Activated effector memory CD4-positive, alpha-beta T cell treated with anti-CD3 and anti-CD28 coated beads, Interleukin-2, amount 50 U/mL, for 16 hours (primary cell): Measurements from ENCODE around the gene MAD2L1.
A peak's percentile ranks its signal among the peaks of the same experiment; 100 is the strongest.
"Not testable (repeated sequence)": the region's sequence is repeated elsewhere in the genome, so short reads cannot be mapped to it uniquely, and the experiment has no call there.

ENCODE experiments used
- DNase-seq: peaks from one replicate; pipeline ENCODE4 v3.0.0-alpha.2; 2020

Gene MAD2L1

DNA sequence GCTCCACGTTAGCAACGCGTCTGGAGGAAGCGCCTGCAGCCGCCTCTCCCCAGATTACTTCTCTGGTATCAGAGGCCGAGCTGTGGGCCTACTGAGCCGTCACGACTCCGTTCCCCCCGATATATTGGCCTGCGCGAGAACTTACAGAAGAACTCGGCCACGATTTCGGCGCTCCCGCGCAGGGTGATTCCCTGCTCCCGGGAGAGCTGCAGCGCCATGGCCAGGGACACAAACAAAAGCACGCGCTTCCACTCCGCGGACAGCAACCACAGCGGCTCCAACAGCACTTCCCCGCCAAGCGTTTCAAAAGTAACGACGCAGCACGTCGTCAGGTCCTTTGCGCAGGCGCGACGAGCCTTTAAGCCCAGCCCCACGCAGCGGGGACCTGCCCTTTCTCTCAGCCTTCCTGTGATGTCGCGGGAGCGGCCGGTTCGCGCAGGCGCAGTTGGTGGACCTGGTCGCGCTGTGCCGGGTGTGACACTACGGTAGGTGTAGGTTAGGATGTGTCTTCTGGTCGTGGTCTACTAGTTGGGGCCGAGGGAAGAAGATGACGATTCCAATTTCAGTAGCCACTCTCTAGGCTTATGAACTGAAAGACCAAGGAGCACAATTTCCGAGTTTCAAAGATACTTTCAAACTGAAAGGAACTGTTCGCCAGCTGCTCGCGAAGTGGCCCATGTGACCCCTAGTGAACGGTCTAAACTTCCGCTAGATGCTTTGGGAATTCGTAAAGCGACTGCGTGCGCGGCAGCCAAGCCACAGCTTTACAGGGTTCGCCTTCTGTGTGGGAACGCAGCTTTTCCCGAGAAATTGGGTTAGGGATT lies at the start of gene MAD2L1:
Gene MAD2L1, minus strand, starts transcription at position 332 of the 824 bp plus-strand sequence. Its CDS starts 114 bp downstream, at position 218.
- peak; percentile 100 for DNase-seq

DNA sequence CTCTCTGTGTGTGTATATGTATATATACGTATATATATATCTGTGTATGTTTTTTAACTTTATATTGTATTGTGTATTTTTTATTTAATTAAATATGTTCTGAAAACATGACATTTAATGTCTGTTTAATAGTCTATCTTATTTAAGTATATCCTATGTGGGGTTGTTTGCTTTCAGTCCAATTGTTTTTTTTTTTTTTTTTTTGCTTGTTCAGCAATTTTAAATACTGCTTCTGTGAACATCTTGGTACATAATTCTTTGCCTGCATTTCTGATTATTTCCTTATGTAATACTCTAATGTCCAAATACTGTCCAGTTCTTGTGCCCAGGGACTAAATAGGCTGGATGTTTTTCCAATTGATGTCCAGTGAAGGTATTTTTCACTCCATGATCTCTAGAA lies 45.1 kb upstream of the MAD2L1 start:
- DNase-seq, result no peak

DNA sequence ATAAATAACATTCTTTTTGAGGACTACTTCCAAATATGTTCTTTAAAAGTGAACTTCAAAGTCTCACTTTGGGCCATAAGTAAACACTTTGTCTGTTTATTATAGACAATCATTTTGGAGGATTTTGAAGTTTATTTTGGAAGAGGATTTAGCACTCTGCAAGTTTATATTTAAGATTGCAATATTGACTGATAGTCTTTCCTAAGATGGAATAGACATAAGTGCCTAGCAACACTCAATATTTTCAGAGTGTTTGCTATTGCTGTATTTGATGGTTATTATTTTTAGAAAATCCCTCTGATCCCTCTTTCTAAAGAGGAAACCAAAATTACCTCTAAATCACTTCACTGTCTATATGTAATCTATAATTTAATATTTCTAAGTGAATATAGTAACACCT lies 42.8 kb upstream of the MAD2L1 start:
- no peak for DNase-seq

DNA sequence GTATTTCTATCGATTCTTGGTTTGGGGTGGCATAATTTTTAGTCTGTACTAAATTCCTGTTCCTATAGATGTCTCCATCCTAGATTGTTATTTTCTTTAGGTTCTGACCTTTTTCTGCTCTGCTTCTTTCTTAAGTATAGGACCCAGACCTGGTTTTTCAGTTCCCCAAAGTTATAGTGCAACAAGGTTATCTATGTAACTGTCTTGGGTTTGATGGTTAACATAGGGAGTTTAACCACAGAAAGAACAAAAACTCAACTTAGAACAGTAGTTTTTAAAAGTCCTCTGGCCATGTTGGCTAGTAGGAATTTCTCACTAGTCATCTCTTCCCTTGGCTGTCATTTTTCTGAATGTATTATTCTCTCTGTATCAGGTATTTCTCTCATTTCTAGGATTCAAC lies 38.8 kb upstream of the MAD2L1 start:
- no peak for DNase-seq

DNA sequence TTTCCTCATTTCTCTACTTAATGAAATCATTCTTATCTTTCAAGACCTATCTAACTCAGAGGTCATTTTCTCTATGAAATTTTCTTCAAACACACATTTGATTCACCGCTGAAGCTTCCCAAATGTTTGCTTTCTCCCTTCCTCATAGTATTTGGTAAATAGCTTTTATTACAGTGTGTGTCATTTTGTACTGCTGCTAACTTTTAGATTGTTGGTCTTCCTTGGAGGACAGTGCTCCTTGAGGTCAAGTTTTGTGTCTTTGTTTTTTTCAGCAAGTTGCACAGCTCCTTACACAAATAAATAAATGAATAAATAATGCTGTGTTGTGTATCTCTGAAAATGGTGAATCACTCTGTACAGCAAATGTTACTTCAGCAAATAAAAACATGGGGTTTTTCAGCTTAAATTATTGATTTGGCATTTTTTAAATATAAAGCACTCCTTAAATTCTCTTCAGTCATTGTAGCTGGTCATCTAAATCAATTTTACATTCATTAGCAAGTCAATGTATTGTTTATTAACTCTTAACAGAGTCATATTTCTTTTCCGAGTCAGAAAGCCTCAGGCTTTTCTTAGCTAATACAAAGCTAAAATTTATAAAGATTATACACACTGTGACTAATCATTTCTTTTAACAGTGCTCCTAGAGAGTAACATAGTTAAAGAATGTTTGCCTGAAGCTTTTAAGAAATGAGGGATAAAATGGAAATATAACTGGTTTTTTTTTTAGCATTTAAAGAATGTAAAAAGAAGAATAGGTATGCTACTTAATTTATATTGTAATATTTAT lies 30.1 kb upstream of the MAD2L1 start:
- DNase-seq, result no peak

DNA sequence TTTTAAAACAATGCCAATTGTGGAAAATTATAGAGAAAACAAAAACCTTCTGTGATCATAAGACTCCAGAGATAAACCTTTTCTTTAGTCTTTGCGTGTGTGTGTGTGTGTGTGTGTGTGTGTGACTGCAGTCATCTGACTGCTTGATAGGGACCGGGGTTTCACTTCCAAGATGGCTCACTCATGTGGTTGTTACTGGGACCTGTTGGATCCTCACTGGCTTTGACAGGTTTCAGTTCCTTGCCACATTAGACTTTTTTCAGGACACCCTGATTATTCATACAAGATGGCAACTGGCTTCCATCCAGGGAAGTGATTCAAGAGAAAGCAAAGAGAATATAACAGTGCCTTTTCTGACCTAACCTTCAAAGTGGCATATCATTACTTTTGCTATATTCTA lies 21.9 kb upstream of the MAD2L1 start:
- no peak for DNase-seq

DNA sequence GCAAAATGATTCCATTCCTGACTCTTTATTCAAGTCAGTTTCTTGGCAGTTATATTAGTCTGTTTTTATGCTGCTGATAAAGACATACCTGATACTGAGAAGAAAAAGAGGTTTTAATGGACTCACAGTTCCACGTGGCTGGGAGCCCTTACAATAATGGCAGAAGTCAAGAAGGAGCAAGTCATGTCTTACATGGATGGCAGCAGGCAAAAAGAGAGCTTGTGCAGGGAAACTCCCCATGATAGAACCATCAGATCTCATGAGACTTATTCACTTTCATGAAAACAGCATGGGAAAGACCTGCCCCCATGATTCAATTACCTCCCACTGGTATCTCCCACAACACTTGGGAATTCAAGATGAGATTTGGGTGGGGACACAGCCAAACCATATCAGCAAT lies 21.4 kb upstream of the MAD2L1 start:
- not testable (repeated sequence) for DNase-seq

DNA sequence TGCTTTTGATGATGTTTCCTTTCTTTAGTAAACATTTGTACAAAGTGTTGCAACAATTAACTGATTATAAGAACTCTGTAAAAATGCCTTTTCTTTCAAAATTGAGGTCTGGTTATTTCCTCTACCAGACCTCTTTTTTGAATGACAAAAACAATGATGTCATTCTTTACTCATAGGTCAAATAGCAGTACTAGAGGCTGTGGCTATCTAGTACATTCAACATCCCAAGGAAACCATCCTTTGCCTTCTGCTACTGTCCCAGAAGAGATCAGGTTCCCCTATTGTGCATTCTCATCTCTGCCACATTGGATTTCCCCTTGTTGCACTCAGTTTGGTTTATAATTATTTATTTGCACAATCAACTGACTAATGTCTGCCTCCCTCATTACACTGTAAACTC lies 19.1 kb upstream of the MAD2L1 start:
- DNase-seq, result no peak

DNA sequence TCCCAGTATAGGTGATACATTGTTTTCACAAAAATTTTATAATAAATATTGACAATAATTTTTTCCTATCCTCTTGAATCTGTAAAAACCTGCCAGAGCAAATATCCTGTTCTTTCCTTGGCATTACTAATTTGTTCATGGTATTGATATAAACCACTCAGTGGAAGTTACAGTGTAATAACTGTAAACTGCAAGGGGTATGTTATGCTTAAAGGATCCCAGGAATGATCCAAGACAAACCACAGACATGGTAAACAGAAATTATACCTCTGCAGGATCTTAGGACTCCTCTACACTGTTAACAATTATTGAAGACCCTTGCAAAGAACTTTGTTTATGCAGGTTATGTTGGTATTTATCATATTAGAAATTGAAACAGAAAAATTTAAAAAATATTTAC lies 17.7 kb upstream of the MAD2L1 start:
- no peak for DNase-seq

DNA sequence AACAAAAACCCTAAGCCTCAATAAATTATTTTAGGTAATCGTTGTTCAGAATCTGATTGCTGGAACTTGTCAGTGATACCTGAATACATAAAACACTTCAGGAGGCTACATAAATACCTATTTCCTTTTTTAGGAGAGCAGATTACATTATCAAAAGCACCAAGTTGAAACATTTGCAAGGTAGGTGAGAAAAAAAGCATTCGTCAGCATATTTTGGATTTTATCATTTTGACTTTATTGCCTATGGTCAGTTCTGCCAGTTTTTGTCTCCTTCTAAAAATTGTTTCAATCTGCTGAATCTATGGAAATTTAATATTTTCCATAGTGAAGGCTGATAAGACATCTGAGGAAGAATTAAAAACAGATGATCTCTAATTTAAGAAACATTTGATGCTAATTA lies 16.5 kb upstream of the MAD2L1 start:
- DNase-seq, result no peak

DNA sequence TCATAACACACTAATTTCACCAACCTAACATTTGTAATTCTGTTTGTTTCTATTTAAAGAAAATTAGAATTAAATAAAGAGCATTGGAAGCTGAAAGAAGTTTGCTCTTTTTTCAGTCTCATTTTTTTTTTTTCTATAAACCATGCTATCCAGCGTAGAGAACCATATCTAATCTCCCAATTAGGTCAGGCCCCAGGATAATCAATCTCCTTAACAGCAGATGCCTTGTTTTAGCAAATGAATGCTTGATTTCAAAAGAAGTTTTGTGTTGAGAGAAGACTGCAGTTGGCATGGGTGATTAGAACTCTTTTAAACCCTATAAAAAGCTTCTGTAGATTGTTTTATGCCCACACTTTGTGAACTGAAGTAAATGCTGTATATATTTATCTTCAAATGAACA lies 15.6 kb upstream of the MAD2L1 start:
- no peak for DNase-seq

DNA sequence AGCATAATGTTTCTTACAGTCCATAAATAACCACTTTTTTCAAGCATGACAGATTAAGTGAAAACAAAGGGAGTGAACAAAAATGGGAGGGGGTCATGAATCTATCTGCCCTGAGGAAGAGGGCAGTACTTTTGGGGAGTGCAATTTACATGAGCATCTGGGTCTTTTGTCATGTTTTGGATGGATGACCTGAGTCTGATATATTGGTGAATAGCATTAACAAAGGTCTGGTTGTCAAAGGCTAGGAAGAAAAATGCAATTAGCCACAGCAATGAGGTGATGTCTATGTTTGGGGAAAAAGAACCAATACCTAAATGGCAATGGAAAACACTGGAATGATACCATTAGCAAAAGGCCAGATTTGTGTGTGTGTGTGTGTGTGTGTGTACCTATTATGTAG lies 15.1 kb upstream of the MAD2L1 start:
- no peak for DNase-seq

DNA sequence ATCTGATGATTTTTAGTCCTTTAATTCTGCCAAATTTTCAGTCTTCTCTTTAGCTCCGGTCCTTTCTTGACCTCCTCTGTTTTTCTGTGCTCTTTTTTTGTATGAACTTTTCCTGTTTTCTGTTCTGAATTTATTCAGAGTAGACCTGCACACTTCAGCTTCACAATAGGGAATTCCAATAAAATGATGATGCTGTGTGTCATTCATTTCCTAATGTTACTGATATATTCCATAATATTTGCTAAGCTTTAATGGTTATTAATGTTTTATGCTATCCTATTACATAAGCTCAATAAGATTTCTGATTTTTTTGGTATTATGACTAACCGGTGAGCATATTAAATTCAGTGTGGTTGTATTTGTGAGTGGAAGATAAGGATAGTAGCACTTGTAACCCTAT lies 13.9 kb upstream of the MAD2L1 start:
- no peak for DNase-seq

DNA sequence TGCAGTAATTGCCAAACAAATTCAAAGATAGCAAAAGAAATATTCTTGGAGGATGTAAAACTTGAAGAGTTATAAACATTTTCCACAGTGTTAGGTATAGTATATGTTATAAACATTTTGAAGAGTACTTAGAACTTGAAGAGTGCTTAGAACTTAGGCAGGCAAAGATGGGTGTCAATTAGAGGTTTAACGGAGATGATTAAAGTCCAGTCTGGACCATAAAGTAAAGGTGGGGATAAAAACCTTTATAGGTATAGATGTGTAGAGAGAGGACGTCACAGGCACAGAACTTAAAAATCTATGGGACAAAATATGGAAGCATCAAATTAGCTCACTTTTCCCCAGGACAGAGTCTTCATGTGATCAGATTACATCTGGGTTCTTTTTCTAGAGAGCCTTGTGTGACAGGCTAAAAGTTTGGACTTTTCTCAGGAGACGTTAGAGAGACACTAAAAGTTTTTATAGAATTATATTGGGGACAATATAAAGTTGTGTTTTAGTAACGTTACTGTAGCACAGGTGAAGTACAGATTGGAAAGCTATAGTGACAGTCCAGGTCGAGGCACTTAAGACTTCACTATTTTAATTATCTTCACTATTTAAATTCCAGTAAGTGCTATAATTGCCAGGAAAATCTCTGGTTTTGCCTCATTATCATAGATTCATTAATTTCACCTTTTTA lies 13.3 kb upstream of the MAD2L1 start:
- DNase-seq, result no peak

DNA sequence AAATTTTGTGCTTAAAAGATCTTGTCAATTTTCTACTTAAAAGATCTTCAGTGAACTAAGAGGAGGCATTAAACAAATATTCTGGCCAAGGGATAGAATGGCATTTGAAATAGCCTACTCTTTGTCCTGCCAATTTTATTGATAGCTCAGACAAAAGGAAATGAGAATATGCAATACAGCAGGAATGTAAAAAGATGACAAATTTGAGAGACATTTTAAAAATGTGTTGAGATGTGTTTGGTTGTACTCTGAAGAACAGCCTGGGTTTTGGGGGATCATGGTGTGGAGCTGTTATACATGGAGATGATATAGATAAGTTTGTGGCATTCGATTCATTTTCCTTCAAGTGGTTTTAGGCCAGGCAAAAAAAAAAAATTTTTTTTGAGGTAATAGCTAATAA lies 11.6 kb upstream of the MAD2L1 start:
- DNase-seq, result no peak

DNA sequence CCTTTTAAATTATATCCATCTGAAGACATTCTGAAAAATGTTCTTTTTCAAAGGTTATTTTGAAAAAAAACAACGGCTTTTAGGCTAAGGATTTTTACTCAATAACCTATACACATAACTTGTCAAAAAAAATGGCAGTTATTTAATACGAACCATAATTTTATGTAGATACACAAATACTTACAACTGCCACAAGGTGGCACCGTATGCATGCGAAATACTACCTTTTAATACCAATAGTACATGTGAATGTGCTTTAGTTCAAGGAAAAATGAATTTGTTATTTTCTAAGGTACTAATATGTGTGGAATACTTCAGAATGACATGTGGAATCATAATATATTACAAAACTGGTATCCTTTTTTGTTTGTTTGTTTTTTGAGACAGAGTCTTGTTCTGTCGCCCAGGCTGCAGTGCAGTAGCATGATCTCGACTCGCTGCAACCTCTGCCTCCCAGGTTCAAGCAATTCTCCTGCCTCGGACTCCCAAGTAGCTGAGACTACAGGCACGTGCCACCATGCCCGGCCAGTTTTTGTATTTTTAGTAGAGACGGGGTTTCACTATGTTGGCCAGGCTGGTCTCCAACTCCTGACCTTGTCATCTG lies 4.6 kb upstream of the MAD2L1 start:
- DNase-seq, result no peak

DNA sequence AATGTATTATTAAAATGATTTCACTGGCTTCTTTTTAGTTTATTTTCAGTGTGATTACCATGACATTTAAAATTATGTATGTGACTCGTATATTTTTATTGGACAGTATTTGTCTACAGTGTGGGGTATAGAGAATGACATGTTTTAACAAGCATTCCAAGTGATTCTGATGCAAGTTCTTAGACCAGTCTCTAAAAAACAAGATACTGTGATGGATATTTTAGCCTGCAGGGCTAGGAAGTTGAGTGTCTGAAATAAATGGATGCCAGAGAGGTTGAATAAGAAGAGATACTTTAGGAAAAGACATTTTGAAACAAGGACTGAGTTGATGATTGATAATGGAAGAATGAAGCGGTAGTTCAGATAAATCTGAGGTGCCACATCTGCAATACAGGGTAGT lies 3.5 kb upstream of the MAD2L1 start:
- no peak for DNase-seq

DNA sequence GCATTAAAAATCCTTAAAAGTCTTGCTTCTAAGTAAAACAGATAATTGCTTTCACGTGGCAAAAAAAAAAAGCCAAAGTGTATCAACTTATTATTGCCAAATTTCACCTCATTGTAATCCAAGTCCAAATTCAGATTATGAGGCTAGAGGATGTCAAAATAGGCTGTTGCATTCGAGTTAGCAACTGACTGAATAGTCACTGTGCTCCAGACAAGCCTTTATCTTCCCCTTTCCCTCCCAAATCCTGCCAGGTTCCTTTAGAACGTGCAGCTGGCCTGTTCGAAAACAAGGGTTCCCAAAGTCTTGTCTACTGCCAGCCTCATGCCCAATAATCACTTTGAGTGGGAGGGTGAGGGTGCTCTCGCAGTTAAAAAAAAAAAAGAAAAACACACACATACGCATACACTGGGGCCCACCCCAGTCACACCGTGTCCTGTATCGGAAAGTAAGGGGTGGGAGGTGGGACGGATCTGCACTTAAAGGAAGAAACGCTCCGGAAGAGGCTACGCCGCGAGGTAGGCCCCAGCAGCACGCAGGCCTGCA lies 603 bp downstream of the MAD2L1 start:
- DNase-seq, result no peak

DNA sequence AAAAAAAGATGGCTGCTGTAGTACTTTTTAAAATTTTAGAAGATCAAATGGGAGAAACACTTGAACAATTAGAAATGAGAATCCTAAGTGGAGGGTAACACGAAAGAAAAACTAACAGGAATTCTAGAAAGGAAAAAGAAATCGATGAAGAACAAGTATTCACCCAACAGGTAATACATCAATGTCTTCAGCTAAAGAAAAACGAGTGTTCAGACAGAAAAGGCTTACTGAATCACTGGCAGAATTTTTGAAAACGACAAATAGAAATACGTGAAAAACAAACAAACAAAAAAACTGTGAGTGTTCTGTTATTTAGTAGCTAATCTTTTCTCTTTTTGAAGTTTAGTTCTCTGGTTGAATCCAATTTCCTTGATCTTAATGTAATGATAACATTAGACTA lies 1.8 kb downstream of the MAD2L1 start:
- no peak for DNase-seq

DNA sequence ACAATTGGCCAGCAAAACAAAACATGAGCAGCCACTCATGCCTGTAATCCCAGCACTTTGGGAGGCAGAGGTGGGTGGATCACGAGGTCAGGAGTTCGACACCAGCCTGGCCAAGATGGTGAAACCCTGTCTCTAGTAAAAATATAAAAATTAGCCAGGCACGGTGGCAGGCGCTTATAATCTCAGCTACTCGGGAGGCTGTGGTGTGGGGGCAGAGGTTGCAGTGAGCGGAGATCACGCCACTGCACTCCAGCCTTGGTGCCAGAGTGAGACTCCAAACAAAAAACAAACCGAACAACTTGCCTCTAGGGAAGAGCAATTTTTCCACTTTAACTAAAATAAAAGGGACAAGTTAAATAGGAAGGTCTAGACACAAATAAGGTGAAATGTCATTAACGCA lies 2.9 kb downstream of the MAD2L1 start:
- not testable (repeated sequence) for DNase-seq

DNA sequence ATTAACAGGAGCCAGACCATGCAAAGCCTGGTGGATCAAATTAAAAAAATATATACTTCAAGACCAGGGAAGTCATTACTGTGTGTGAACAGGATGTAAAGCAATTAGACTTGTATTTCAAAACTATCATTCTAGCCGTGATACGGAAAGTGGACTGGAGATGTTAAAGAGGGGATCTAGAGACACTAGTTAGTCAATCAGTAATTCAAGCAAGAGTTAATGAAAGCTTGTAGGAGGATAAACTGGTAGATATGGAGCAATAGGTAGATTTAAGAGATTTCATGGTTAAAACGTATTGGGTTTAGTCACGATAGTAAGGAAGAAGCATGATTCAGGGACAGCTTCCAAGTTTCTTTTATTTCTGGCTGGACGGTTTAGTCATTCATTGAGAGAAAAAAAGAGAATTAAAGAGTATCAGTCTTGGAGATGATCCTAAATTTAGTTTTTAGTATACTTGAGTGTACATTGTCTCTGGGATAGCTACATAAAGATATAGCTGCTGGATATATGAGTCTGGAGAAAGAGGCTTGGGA lies 3.9 kb downstream of the MAD2L1 start:
- no peak for DNase-seq

DNA sequence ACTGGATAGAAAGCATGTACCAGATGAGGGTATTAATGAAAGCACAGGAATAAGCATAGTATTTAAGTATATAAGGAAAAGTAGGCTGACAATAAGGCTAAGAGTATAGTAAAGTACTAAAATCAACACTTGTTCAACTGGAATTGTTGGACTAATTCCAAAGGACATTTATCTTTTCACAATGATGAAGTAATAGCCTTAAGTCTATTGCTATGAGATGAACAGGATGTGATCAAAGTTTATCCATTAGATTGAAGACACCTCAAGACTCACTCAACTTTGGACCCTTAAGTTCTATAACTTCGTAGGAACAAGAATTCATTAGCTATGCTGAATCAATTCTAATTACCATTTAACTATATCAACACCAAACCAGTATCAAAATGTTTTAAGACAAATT lies 7.6 kb downstream of the MAD2L1 start:
- DNase-seq, result no peak

DNA sequence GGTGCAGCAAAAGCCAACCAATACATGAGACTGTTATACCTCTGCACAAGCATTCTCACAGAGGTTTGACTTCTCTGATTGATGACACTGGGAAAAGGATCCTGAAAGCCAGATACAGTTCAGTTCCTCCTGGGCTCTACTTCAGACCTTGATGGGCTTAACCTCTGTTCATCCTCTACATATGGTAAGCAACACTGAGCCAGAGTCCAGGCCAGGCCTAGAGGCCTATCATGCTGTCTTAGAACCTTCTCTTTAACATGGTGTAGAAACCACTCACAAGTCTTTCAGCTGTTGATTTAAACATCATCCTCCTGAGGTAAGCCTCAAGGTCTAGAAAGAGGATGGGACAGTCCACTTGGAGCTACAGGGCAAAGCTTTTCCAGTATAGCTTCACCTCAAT lies 9.2 kb downstream of the MAD2L1 start:
- DNase-seq, result no peak
